HG03097 (cell line): ENCODE data around the gene MON1A.
"Not testable (repeated sequence)": the region's sequence is repeated elsewhere in the genome, so short reads cannot be mapped to it uniquely, and the experiment has no call there.

Experiments
- ATAC-seq: cut with Tn5 transposase; IDR thresholded peaks from one replicate; pipeline ENCODE4 v1.9.1; 2021; ENCODE audit not compliant: unreplicated experiment, low FRiP score

MON1A gene, protein sequence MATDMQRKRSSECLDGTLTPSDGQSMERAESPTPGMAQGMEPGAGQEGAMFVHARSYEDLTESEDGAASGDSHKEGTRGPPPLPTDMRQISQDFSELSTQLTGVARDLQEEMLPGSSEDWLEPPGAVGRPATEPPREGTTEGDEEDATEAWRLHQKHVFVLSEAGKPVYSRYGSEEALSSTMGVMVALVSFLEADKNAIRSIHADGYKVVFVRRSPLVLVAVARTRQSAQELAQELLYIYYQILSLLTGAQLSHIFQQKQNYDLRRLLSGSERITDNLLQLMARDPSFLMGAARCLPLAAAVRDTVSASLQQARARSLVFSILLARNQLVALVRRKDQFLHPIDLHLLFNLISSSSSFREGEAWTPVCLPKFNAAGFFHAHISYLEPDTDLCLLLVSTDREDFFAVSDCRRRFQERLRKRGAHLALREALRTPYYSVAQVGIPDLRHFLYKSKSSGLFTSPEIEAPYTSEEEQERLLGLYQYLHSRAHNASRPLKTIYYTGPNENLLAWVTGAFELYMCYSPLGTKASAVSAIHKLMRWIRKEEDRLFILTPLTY

DNA sequence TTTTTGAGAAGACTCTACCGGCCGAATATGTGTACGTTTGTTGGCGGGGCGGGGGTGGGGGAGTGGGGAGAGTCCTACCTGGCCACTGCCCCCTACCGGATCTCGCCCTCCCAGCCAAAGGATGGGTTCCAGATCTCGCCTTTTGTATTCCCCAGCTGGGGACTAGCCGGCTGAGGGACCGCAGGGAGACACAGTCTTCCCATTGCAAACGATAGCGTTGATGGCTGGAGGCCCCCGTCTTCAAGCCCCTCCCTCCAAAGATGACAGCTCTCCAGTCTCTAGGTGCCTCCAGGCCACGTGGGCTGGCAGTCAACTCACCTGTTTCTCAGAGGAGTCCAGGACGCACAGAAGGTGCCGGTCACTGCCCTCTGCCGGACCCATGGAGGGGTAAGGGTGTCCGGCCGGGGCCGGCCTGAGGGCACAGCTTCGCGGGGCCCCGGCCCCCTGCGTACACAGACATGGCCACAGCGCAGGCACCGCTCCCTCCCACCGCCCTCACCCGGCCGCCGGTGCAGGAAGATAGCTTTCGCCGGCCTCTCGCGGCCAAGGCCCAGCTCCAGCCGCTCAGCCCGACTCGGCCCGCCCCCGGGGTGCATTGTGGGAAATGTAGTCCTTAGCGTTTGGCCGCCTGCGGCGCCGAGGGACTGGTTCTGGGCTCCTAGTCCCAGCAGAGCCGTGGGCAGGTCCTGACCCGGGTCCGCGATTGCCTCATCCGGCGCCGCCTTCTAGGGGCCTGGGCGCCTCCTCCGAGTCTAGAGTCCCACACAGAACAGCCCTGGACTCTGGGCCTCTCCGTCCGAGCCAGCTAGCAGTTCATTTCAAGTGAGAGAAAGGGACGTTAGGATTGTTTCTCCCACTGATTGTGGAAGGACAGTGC, at the start of gene MON1A:
Gene MON1A, minus strand, starts transcription at position 521 of the 877 bp plus-strand sequence. CDS start 16,465 bp downstream, outside the sequence.
- peak; percentile 87 for ATAC-seq

DNA sequence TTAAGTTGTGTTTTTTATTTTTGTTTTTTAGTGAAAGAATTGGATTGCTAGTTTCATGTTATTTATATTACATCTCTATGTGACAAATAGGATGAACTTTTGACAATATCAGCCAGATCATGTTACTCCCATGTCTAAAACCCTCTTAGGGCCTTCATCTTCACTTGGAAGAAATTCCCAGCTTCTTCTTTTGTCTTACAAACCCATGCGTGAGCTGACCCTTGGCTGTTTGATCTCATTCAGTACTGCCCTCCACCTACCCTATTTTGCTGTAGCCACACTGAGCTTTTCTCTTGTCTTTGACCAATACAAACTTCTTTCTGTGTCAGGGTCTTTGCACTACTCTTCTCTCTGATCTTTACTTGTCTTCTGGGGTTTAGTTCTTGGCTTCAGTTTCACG, 47.3 kb upstream of the MON1A start:
- no peak for ATAC-seq

DNA sequence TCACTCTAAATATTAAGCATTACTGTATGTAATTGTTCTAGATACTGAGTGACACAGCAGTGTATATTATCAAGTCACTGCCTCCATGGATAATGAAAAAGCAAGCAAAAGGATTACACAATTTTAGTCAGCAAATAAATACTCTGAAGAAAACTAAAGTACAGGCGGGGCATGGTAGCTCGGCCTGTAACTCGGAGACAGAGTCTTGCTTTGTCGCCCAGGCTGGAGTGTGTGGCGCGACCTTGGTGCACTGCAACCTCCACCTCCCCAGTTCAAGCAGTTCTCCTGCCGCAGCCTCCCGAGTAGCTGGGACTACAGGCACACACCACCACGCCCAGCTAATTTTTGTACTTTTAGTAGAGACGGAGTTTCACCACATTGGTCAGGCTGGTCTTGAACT, 43.0 kb upstream of the MON1A start:
- no peak for ATAC-seq

DNA sequence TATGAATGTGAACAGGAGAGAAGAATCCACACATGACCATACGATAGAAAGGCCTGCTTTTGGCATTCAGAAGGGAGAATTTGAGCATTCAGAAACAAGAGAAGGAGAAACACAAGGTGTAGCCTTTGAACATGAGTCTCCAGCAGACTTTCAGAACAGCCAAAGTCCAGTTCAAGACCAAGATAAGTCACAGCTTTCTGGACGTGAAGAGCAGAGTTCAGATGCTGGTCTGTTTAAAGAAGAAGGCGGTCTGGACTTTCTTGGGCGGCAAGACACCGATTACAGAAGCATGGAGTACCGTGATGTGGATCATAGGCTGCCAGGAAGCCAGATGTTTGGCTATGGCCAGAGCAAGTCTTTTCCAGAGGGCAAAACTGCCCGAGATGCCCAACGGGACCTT, 38.7 kb upstream of the MON1A start:
- no peak for ATAC-seq

DNA sequence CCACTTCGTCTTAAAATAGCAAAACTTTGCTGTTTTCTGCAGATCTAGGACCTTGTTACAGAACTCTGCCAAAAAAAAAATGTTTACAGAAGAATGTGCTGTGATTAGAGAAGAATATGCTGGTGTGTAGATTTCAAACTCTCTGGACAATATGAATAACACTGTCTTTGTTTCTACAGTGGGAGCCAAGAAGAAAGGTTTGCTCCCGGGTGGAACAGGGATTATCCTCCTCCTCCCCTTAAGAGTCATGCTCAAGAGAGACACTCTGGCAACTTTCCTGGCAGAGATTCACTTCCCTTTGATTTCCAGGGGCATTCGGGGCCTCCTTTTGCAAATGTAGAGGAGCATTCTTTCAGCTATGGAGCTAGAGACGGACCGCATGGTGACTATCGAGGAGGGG, 37.7 kb upstream of the MON1A start:
- no peak for ATAC-seq

DNA sequence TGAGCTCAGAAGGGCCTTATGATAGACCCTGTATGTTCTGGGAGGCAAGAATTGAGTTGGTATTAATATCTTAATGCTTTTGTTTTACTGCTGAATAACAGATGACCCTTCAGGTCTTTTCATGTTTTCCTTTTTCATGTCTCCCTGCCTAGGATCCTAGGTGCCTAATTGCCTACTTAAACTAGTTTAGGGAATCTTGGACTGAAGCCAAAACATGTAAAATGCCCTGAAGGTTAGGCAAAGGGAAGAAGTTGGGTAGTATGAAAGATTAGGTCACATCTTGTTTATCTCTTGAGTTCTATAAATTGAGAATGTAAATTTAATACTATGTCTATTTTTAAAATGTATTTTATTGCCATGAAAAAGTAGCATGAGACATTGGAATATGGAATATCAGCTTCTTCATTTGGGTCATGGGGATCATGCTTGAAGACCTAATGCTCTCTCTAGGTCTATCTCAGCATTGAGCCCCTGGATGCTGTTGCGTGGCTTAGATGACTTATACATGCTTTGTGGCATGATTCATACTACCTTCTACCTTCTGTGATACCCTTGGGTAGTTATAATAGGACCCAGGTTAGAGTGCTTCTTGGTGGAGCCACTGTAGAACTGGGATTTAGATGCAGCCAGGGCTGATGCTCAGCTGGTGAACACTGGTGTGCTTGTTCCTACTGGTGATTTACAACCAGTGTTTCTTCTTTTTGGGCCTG, 36.8 kb upstream of the MON1A start:
- no peak for ATAC-seq

DNA sequence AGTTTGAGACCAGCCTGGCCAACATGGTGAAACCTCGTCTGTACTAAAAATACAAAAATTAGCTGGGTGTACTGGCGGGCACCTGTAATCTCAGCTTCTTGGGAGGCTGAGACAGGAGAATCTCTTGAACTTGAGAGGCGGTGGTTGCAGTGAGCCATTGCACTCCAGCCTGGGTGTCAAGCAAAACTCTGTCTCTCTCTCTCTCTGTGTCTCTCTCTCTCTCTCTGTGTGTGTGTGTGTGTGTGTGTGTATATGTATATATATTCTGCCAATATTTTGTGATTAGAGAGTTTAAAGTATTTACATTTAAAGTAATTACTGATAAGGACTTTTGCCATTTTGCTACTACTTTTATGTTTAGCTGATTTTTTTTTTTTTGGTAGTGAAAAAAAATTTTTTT, 26.0 kb upstream of the MON1A start:
- ATAC-seq: no peak

DNA sequence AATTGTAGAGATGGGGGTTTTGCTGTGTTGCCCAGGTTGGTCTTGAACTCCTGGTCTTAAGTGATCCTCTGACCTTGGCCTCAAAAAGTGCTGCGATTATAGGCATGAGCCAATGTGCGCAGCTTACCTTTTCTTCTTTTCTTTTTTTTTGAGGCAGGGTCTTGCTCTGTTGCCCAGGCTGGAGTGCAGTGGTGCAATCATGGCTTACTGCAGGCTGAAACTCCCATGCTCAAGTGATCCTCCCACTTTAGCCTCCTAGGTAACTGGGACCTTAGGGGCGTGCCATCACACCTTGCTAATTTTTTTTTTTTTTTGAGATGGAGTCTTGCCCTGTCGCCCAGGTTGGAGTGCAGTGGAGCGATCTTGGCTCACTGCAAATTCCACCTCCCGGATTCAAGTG, 23.3 kb upstream of the MON1A start:
- no peak for ATAC-seq

DNA sequence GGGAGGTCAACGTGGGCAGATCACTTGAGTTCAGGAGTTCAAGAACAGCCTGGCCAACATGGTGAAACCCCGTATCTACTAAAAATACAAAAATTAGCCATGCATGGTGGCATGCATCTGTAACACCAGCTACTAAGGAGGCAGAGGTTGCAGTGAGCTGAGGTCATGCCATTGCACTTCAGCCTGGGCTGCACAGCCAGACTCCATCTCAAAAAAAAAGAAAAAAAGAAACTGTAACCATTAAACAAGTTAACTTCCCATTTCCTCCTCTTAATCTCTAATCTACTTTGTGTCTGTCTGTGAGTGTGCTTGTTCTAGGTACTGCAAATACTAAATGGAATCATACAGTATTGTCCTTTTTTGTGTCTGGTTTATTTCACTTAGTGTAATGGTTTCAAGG, 13.0 kb upstream of the MON1A start:
- ATAC-seq: no peak

DNA sequence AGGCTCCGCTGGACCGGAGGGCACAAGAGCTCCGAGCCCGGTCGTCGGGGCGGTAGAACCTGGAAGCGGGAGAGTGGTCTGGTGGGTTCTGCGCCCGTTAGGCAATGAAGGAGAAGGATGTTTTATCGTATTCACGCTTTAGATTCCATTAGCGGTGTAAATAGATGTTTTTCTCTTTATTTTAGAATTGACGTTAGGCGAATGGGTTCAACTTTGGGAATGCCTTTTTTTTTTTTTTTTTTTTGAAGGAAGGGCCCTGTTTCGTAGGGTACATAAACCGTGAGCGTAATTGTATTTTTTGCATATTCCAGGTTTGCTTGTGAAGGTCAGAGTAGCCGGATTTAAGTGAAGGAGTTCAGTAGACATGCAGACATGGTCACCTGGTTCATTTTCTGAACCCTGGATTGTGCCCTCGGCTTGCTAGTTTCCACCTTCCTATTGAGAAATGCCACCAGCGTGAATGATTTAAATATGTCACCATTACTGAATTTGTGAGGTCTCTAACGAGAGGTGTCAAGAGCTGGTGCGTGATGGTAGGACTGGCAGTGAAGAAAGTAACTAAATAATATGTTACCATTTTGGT, 11.1 kb upstream of the MON1A start:
- ATAC-seq: no peak

DNA sequence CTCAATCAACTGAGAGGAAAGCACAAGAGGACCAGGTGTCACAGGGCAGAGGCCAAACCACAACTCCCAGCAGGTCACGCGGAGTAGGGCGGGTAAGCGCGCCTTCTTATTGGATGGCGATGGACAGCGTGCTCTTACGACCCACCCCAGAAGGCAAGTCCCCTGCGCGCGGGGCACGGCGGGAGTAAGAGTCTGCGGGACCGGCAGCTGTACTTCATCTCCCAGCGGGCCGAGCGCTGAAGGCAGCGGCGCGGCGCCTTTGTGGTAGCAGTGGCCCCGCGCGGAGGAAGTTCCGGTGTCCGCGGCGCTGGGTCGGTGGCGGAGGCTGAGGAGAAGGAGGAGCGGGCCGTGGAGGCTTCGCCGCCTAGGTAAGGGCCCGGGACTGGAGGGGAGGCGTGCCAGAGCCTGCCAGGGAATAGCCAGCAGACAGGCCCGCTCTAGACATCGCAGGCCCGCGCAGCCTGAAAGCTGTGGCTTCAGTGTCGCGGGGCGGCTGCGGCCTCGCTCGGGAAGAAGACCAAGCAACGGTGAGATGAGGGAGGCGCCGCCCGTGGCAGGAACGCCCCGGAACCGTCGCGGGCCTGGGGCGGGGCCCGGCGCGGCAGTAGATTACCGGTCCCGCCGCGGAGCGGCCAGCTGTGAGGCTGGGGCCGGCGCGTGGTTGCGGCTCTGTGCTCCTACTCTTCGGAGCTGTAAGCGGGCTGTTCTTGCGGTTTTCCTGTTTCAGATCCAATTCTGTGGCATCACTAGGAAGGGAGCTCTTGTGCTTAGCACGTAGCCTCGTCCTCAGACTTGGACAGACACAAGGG, 10.5 kb upstream of the MON1A start, which contains the start of gene RBM6:
Gene RBM6, plus strand, starts transcription at position 293 of the 809 bp plus-strand sequence. CDS start 22,492 bp downstream, outside the sequence.
- ATAC-seq: peak; percentile 91

DNA sequence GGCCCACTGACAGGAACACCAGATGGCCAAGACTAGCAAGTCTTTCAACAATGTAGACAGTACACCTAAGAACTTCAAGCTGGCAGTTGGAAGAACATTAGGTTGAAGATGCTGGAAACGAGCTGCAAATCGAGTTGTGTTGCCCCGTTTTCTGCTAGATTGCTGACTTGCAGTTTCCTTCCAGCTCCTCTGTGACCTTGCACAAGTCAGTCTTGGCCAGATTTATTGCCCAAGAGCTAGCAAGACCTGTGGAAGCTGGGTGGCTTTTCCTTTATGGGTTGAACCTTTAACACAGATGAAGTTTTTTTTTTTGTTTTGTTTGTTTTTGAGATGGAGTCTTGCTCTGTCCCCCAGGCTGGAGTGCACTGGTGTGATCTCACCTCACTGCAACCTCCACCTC, 7.5 kb upstream of the MON1A start:
- no peak for ATAC-seq

DNA sequence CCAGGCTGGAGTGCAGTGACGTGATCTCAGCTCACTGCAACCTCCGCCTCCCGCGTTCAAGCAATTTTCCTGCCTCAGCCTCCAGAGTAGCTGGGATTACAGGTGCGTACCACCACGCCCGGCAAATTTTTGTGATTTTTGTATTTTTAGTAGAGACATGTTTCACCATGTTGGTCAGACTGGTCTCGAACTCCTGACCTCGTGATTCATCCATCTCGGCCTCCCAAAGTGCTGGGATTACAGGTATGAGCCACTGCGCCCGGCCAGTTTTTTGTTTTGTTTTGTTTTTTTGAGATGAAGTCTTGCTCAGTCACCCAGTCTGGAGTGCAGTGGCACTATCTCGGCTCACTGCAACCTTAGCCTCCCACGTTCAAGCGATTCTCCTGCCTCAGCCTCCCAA, 2.7 kb upstream of the MON1A start:
- not testable (repeated sequence) for ATAC-seq

DNA sequence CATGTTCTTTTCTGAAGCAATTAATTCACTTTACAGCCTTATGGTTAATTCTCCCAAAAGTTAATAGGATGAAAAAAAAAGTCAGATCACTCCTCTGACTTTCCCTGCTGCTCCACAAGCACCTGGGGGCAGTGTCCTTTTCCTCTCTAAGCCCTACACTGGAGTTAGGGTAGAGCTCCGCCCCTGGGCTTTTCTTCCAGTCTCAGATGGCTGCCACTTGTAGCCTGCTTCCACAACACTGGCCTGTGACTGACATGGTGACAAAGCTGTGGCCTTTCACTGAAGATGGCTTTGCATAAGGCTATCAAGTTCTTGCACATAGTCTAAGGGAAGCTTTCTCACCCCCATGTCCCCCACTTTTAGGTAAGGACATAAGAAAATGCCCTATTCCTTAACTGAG, 1.3 kb upstream of the MON1A start:
- ATAC-seq: no peak

DNA sequence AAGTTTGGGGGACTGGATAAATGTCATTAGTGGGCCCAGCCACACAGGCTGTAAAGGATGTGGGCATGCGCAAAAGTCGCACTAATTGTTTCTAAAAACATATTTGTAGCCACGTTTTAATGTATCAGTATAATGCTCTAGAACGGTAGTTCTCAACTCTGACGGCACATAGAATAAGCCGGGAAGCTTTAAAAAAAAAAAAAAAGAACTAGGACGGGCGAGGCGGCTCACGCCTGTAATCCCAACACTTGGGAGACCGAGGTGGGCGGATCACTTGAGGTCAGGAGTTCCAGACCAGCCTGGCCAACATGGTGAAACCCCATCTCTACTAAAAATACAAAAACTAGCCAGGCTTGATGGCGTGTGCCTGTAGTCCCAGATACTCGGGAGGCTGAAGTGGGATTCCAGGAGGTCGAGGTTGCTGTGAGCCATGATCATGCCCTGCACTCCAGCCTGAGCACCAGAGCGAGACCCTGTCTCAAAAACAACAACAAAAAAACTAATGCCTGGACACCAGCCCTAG, 618 bp upstream of the MON1A start:
- no peak for ATAC-seq

DNA sequence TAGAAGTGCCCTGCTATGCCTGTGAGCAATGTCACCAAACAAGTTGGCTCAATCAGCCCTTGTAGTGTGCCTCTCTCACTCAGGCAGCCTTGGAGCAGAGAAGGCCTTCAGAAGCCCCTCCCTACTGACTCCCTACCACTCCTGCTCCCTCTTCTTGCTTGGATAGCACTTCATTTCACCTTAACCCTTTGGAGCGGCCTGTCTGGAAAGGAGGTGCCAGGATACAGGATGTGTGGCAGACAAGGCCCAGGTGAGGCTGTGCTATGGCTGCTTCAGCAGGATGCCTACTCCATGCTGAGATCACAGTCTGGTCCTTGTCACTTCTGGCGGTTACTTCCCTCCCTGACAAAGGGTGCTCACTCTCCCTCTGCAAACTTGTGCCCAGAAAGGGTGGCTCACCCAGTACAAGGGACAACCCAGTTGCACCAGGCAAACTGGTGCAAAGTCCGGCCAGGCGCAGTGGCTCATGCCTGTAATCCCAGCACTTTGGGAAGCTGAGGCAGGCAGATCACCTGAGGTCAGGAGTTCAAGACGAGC, 1.1 kb downstream of the MON1A start:
- ATAC-seq: no peak

DNA sequence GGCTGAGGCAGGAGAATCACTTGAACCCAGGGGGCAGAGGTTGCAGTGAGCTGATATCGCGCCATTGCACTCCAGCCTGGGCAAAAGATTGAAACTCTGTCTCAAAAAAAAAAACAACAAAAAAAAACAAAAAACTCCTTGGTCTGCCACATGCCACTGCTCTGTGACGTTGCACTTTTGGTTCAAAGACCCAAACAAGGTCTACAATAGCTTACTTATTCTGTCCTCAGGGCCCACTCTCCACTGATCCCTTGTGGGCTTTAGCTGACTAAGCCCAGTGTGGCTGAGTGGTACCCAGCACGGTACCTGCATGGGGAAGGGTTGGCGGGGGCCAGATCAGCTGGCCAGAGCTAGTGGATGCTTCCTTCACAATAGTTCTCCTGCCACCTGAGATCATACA, 1.8 kb downstream of the MON1A start:
- no peak for ATAC-seq

DNA sequence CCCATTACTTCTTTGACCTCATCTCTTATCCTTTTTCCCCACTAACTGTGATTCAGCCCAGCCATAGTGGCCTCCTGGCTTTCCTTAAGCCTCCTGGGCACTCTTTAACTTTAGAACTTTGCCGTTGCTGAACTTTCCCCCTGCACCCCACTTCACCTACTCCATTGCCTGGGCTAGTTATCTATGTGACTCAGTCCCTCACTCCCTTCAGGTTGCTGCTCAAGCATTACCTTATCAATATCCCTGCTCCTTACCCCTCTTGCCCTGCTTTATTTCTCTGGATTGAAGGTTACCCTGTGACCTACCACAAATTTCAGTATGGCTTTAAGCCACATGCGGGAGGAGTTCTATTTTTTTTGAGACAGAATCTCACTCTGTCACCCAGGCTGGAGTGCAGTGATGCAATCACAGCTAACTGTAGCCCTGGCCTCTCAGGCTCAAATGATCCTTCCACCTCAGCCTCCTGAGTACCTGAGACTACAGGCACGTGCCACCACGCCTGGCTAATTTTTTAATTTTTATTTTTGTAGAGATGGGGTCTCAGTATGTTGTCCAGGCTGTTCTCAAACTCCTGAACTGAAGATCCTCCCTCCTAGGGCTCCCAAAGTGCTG, 3.4 kb downstream of the MON1A start:
- ATAC-seq: no peak

DNA sequence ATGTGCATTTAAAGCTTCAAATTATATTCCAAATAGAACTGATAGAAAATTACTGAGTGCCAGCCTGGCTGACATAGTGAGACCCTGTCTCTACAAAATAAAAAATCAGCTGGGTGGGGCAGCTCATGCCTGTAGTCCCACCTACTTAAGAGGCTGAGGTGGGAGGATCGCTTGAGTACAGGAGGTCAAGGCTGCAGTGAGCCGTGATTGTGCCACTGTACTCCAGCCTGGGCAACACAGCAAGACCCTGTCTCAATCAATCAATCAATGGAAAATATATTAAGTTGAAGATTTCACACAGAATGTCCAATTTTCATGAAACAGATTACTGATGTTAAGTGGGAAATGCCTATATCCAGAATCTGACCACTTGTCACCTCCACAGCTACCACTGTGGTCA, 4.1 kb downstream of the MON1A start:
- no peak for ATAC-seq
